Dermis microvascular lymphatic vessel endothelial cell (primary cell): Measurements from ENCODE around the gene HUNK. TPM values are rescaled to one million over a fixed set of nuclear protein-coding genes. Genes with fewer than 3 reads are reported as not detected.
"Not testable (repeated sequence)": the region's sequence is repeated elsewhere in the genome, so short reads cannot be mapped to it uniquely, and the experiment has no call there.

Source experiments
- DNase-seq, 2 donors: peaks; one replicate each; pipeline versions ENCODE4 v3.0.0 to v3.0.0-alpha.2; 2010; ENCODE audit warnings: low read depth in 2 of 2
- total RNA-seq: library from RNA; depleted of rRNA; stranded (reverse); fragments of >200 nt; gene quantifications from 2 replicates; pipeline ENCODE4 v1.2.1, GENCODE V29; 2014

HUNK gene
- total RNA-seq, 1 donor from 2014 or later = under 0.01 TPM

GRCh38 chr21:31993826-31994825 lies 121.3 kb downstream of the HUNK start:
- no peak for DNase-seq

- DNase-seq = no peak
Observed at GRCh38 chr21:31997191-31997590, 124.4 kb downstream of the HUNK start.

- no peak for DNase-seq
Observed at GRCh38 chr21:31999810-32000468, 127.1 kb downstream of the HUNK start.

- DNase-seq = no peak
Observed at GRCh38 chr21:32001390-32001789, 128.6 kb downstream of the HUNK start.

GRCh38 chr21:32003411-32003810 lies 130.6 kb downstream of the HUNK start:
- no peak for DNase-seq

- no peak for DNase-seq
Observed at GRCh38 chr21:32004291-32004690, 131.5 kb downstream of the HUNK start.

GRCh38 chr21:32007456-32007855 lies 134.6 kb downstream of the HUNK start:
- DNase-seq = no peak

- no peak for DNase-seq
Observed at GRCh38 chr21:32008714-32009113, 135.9 kb downstream of the HUNK start.

GRCh38 chr21:32009263-32009662 lies 136.4 kb downstream of the HUNK start:
- DNase-seq = no peak

- DNase-seq = no peak
Observed at GRCh38 chr21:32015461-32016139, 142.8 kb downstream of the HUNK start.

- DNase-seq = no peak
Observed at GRCh38 chr21:32018381-32018780, 145.6 kb downstream of the HUNK start.

- DNase-seq = no peak
Observed at GRCh38 chr21:32020564-32020963, 147.7 kb downstream of the HUNK start.

GRCh38 chr21:32021319-32021994 lies 148.6 kb downstream of the HUNK start:
- DNase-seq = no peak

GRCh38 chr21:32022146-32022545 lies 149.3 kb downstream of the HUNK start:
- no peak for DNase-seq

- DNase-seq = no peak
Observed at GRCh38 chr21:32030146-32030652, 157.4 kb downstream of the HUNK start.

- DNase-seq = no peak
Observed at GRCh38 chr21:32034850-32035249, 162.0 kb downstream of the HUNK start.

- DNase-seq = no peak
Observed at GRCh38 chr21:32035617-32036016, 162.8 kb downstream of the HUNK start.

GRCh38 chr21:32036756-32037155 lies 163.9 kb downstream of the HUNK start:
- DNase-seq = no peak

- DNase-seq = not testable (repeated sequence)
Observed at GRCh38 chr21:32038751-32039150, 165.9 kb downstream of the HUNK start.

GRCh38 chr21:32043458-32043857 lies 170.6 kb downstream of the HUNK start:
- DNase-seq = no peak
